SK-N-SH (cell line): ENCODE results near the gene BUD23. TPM values are rescaled to one million over a fixed set of nuclear protein-coding genes. Genes with fewer than 3 reads are reported as not detected.

ENCODE experiments used
- CTCF ChIA-PET: fragments of 300-600, 350-600 bp; formaldehyde crosslinking; extraction: SDS; loops from one replicate; lab custom pipeline; 2021; lab: Yijun Ruan, JAX
- POLR2A ChIA-PET: fragments of 350-600 bp; sonication (Branson Sonifier 250); formaldehyde crosslinking; extraction: SDS; loops from one replicate; lab custom pipeline; 2020; ENCODE audit warnings: antibody characterized with exemption, inconsistent platforms; lab: Yijun Ruan, JAX
- DNase-seq: peaks from one replicate; pipeline ENCODE4 v3.0.0; 2012
- H2AFZ ChIP-seq: fragments of 200-600 bp; sonication (generic); 2 replicates; pipeline ENCODE4 v1.8.1; 2016; ENCODE audit warnings: antibody characterized with exemption, mild to moderate bottlenecking, low read depth
- H3F3A ChIP-seq: fragments of 200-600 bp; sonication (generic); replicated peaks from 2 replicates; pipeline ENCODE3; 2016; ENCODE audit warnings: antibody characterized with exemption, mild to moderate bottlenecking; ENCODE audit not compliant: insufficient read depth
- H3K27ac ChIP-seq, 2 experiments: fragments of 200-500 bp in 1 of 2; fragments of 200-600 bp in 1 of 2; sonication (Bioruptor generic) in 1 of 2; sonication (generic), shearing (Covaris generic) in 1 of 2; 2 replicates each; pipeline versions ENCODE4 v1.5.1 to v1.6.1; 2014 to 2016; ENCODE audit warnings: low read depth in 2 of 2, inconsistent platforms in 1 of 2, low read length in 1 of 2, mild to moderate bottlenecking in 1 of 2, mixed read lengths in 1 of 2
- H3K27me3 ChIP-seq: fragments of 200-600 bp; sonication (generic), shearing (Covaris generic); 2 replicates; pipeline ENCODE4 v1.6.1; 2016; ENCODE audit warnings: mixed run types; ENCODE audit not compliant: insufficient read depth
- H3K36me3 ChIP-seq, 2 experiments: fragments of 200-500 bp in 1 of 2; fragments of 200-600 bp in 1 of 2; sonication (Bioruptor generic) in 1 of 2; sonication (generic) in 1 of 2; replicated peaks in 1 of 2; 2 replicates each; pipeline versions ENCODE3 to v1.5.1; 2014 to 2016; ENCODE audit warnings: low read length in 1 of 2, mild to moderate bottlenecking in 1 of 2; ENCODE audit not compliant: insufficient read depth in 2 of 2, control insufficient read depth in 1 of 2
- H3K4me1 ChIP-seq, 2 experiments: fragments of 200-500 bp in 1 of 2; fragments of 200-600 bp in 1 of 2; sonication (Bioruptor generic) in 1 of 2; sonication (generic), shearing (Covaris generic) in 1 of 2; 2 replicates each; pipeline versions ENCODE4 v1.5.1 to v1.6.1; 2014 to 2016; ENCODE audit warnings: low read depth in 1 of 2, low read length in 1 of 2, mixed run types in 1 of 2; ENCODE audit not compliant: insufficient read depth in 2 of 2, control insufficient read depth in 1 of 2
- H3K4me2 ChIP-seq: fragments of 200-600 bp; sonication (generic), shearing (Covaris generic); 2 replicates; pipeline ENCODE4 v1.6.1; 2017; ENCODE audit warnings: mixed run types
- H3K4me3 ChIP-seq, 2 experiments: fragments of 200-500 bp in 1 of 2; fragments of 200-600 bp in 1 of 2; sonication (Bioruptor generic) in 1 of 2; sonication (generic), shearing (Covaris generic) in 1 of 2; 2 replicates each; pipeline versions ENCODE4 v1.5.1 to v1.8.1; 2014 to 2016; ENCODE audit warnings: low read depth in 2 of 2, inconsistent platforms in 1 of 2, low read length in 1 of 2, mild to moderate bottlenecking in 1 of 2, mixed read lengths in 1 of 2, moderate library complexity in 1 of 2
- H3K79me2 ChIP-seq: fragments of 200-600 bp; sonication (generic); 2 replicates; pipeline ENCODE4 v1.8.1; 2017; ENCODE audit warnings: mild to moderate bottlenecking; ENCODE audit not compliant: insufficient read depth
- H3K9ac ChIP-seq: fragments of 200-600 bp; sonication (generic); 2 replicates; pipeline ENCODE4 v1.6.1; 2017; ENCODE audit warnings: mixed run types
- H3K9me2 ChIP-seq: fragments of 200-600 bp; sonication (generic); 2 replicates; pipeline ENCODE4 v1.6.1; 2017; ENCODE audit warnings: mixed run types
- H3K9me3 ChIP-seq: fragments of 200-600 bp; sonication (generic); 2 replicates; pipeline ENCODE4 v1.6.1; 2017; ENCODE audit warnings: mixed run types, mild to moderate bottlenecking, moderate library complexity
- H4K20me1 ChIP-seq: fragments of 200-600 bp; sonication (generic); 2 replicates; pipeline ENCODE4 v1.6.1; 2017; ENCODE audit warnings: mild to moderate bottlenecking, mixed run types; ENCODE audit not compliant: insufficient read depth
- CTCF ChIP-seq: fragments of 200-600 bp; sonication (generic); IDR thresholded peaks from 2 replicates; pipeline ENCODE4 v1.6.1; 2017; ENCODE audit warnings: antibody characterized with exemption, mild to moderate bottlenecking, moderate library complexity
- ELF1 ChIP-seq: IDR thresholded peaks from 2 replicates; pipeline ENCODE4 v1.4.0; 2012
- EP300 ChIP-seq, 2 experiments: IDR thresholded peaks; 2 replicates each; pipeline versions ENCODE4 v1.4.0 to v1.6.1; 2012; ENCODE audit warnings: borderline replicate concordance in 1 of 2, low read depth in 1 of 2, low read length in 1 of 2
- GABPA ChIP-seq: IDR thresholded peaks from 2 replicates; pipeline ENCODE4 v1.4.0; 2012; ENCODE audit warnings: low read depth, mild to moderate bottlenecking
- NFIC ChIP-seq: IDR thresholded peaks from 2 replicates; pipeline ENCODE4 v1.4.0; 2012; ENCODE audit warnings: borderline replicate concordance
- PBX3 ChIP-seq: IDR thresholded peaks from 2 replicates; pipeline ENCODE4; 2012
- POLR2AphosphoS5 ChIP-seq: IDR thresholded peaks from 2 replicates; pipeline ENCODE4 v1.6.1; 2012; ENCODE audit warnings: low read depth, low read length
- RAD21 ChIP-seq: IDR thresholded peaks from 2 replicates; pipeline ENCODE4 v1.6.1; 2012; ENCODE audit warnings: mild to moderate bottlenecking, low read length
- REST ChIP-seq: IDR thresholded peaks from 2 replicates; pipeline ENCODE4 v1.6.1; 2012; ENCODE audit warnings: mild to moderate bottlenecking, low read depth, low read length, moderate library complexity
- TEAD4 ChIP-seq: IDR thresholded peaks from 2 replicates; pipeline ENCODE4 v1.4.0; 2012; ENCODE audit warnings: mild to moderate bottlenecking, borderline replicate concordance; ENCODE audit not compliant: insufficient read depth
- USF1 ChIP-seq: IDR thresholded peaks from 2 replicates; pipeline ENCODE4 v1.4.0; 2012; ENCODE audit warnings: low read depth, borderline replicate concordance
- WGBS: methylation state at CpG from one replicate; pipeline ENCODE4 v1.1.6; 2017; ENCODE audit warnings: low lambda C conversion rate; 5-methylcytosine and 5-hydroxymethylcytosine counted together
- polyA plus RNA-seq, 3 experiments: library from polyadenylated mRNA; depleted of rRNA; stranded (reverse); fragments of >200 nt; gene quantifications; 2 replicates each; pipeline ENCODE4 v1.2.3, GENCODE V29; 2012

The BUD23 gene
- polyA plus RNA-seq, 1 of the 3 experiments (the other 2 are of a cell fraction) = 206 TPM

- Histone ChIP-seq H3K36me3 (peaks cover 0 to 2% of the 10 kb centered on the region in 2 experiments), H3K9ac (peak overlapping the region; percentile 73), H3F3A (peaks cover 6% of the 10 kb centered on the region)
- TF ChIP-seq PBX3 = no peak
- TF ChIP-seq, all 33 proteins: peak for 0
- Histone ChIP-seq H3K9me2 (no peaks in the 10 kb centered on the region), H3K79me2 (0 out of 2 replicates have a peak, but pooled peaks cover 4% of the 10 kb centered on the region), H3K27me3 (0 out of 2 replicates have a peak, but pooled peaks cover 6% of the 10 kb centered on the region), H3K4me2 (peak overlapping the region; percentile 93), H2AFZ (peak overlapping the region; percentile 29; the same call in 1 of the 2 replicates), H3K4me3 (peak overlapping the region; percentile 70 to 75), H3K27ac (peak overlapping the region in 1 of 2 experiments; percentile 22; a peak in 1 of 4 replicates), H4K20me1 (no peaks in the 10 kb centered on the region), H3K4me1 (peaks cover 0 to 8% of the 10 kb centered on the region in 2 experiments; a peak in 1 of 4 replicates), H3K9me3 (no peaks in the 10 kb centered on the region)
- ChIA-PET CTCF (interaction anchor here (1.0 to 7.9 kb wide), 14 partner anchors 23 to 73 kb away, joined by 3 to 125 read pairs (median 5); partner anchors contain the start of genes MLXIPL and STX1A), POLR2A (interaction anchor here (1.2 to 1.6 kb wide), 3 partner anchors 57 to 91 kb away, joined by 3 to 5 read pairs (median 4); partner anchors contain the start of genes ABHD11 and TBL2)
- WGBS = 39% methylated on average over 5 of the region's 5 CpGs
- DNase-seq = no peak
Measured at GRCh38 chr7:73668886-73669230, 14.5 kb upstream of the BUD23 start.

- H3K36me3 ChIP-seq = peaks cover 0 to 2% of the 10 kb centered on the region in 2 experiments
- CTCF ChIA-PET = interaction anchor here (1.0 to 7.9 kb wide), 9 partner anchors 23 to 66 kb away, joined by 3 to 125 read pairs (median 11); partner anchors contain the start of gene STX1A
- H3K27ac ChIP-seq = no peak overlapping the region; a peak in 1 of 4 replicates
- H3K9ac ChIP-seq = peak overlapping the region; percentile 73; the same call in 1 of the 2 replicates
- no peaks in the 10 kb centered on the region for H4K20me1 ChIP-seq
- no peaks in the 10 kb centered on the region for H3K9me3 ChIP-seq
- peaks cover 0 to 8% of the 10 kb centered on the region in 2 experiments; a peak in 1 of 4 replicates for H3K4me1 ChIP-seq
- H3K4me2 ChIP-seq = peak overlapping the region; percentile 93
- WGBS = 91% methylated on average over 11 of the region's 19 CpGs
- 0 out of 2 replicates have a peak, but pooled peaks cover 4% of the 10 kb centered on the region for H3K79me2 ChIP-seq
- peak; percentile 57 for DNase-seq
- no peaks in the 10 kb centered on the region for H3K9me2 ChIP-seq
- TF ChIP-seq RAD21 (no peak), TEAD4 (no peak), EP300 (IDR thresholded peaks at IDR 0.05; ENCODE audit: borderline replicate concordance in 1 of 2, low read depth in 1 of 2, low read length in 1 of 2) (no peak), GABPA (no peak), USF1 (no peak), CTCF (no peak), PBX3 (no peak), REST (no peak), ELF1 (no peak), NFIC (no peak), POLR2AphosphoS5 (no peak)
- H3F3A ChIP-seq = peaks cover 6% of the 10 kb centered on the region
- no peak overlapping the region for H2AFZ ChIP-seq
- peak overlapping the region; percentile 70 to 75; a peak in 3 of 4 replicates for H3K4me3 ChIP-seq
- POLR2A ChIA-PET = interaction anchor here (1.2 to 1.6 kb wide), 3 partner anchors 56 to 91 kb away, joined by 3 to 5 read pairs (median 4); partner anchors contain the start of genes ABHD11 and TBL2
- 0 out of 2 replicates have a peak, but pooled peaks cover 6% of the 10 kb centered on the region for H3K27me3 ChIP-seq
Measured at GRCh38 chr7:73669288-73669701, 14.1 kb upstream of the BUD23 start.
